ENCODE data around the gene GAS2L2. TPM values are rescaled to one million over a fixed set of nuclear protein-coding genes. Genes with fewer than 3 reads are reported as not detected.

Gene GAS2L2
- total RNA-seq, 4 donors from 2014 or later: 0.84 to 1.4 (median 1.1) TPM

DNA sequence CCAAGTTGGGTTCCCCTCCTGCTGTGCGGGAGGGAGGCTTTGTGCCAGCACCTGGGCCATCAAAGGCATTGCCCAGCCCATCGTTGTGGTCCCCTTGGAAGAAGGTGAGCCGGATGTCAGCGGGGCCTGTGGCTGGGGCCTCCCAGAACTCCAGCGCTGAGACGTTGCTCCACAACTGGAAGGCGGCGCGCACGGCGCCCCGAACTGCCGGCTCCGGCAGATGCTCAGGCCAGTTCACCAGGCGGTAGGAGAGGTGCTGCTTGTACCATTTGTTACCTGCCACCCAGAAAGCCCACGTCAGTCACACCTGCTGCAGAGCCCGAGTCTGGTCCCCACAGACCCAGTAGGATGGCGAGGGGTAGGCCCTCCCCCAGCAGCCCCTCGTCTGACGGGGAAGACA, 20.1 kb upstream of the GAS2L2 start:
- peaks cover 4 to 62% (median 45%) of the 10 kb centered on the region in 4 donors for H3K4me1 ChIP-seq
- DNase-seq (ENCODE audit: low spot score in 2 of 2): no peak
- WGBS, 2 donors: 83 to 86% methylated on average over 17 of the region's 20 CpGs
- H3K36me3 ChIP-seq: no peaks in the 10 kb centered on the region
- H3K4me3 ChIP-seq: no peak overlapping the region
- TF ChIP-seq EP300 (IDR thresholded peaks at IDR 0.05) (no peak), POLR2A (IDR thresholded peaks at IDR 0.05) (no peak), CTCF (IDR thresholded peaks at IDR 0.05) (no peak)
- no peaks in the 10 kb centered on the region for H3K9me3 ChIP-seq
- peak overlapping the region; percentile 65 to 89 (median 76) for H3K27ac ChIP-seq
- H3K27me3 ChIP-seq: no peaks in the 10 kb centered on the region

GRCh38 chr17:35769895-35770486, 17.0 kb upstream of the GAS2L2 start:
- WGBS, 2 donors: 93% methylated on average over 46 to 48 of the region's 48 CpGs
- Histone ChIP-seq H3K4me3 (no peak overlapping the region), H3K27me3 (no peaks in the 10 kb centered on the region), H3K36me3 (no peaks in the 10 kb centered on the region), H3K9me3 (no peaks in the 10 kb centered on the region), H3K27ac (peak overlapping the region in 1 of 4 donors; percentile 62), H3K4me1 (peaks cover 4 to 61% (median 40%) of the 10 kb centered on the region in 4 donors)
- no peak for TF ChIP-seq POLR2A (IDR thresholded peaks at IDR 0.05)
- no peak for DNase-seq (ENCODE audit: low spot score in 2 of 2)

- WGBS, 2 donors: 84 to 98% methylated on average over 2 of the region's 2 CpGs
- Histone ChIP-seq H3K4me3 (no peak overlapping the region), H3K27ac (no peak overlapping the region), H3K36me3 (no peaks in the 10 kb centered on the region), H3K9me3 (no peaks in the 10 kb centered on the region), H3K27me3 (no peaks in the 10 kb centered on the region), H3K4me1 (peaks cover 0 to 61% (median 39%) of the 10 kb centered on the region in 4 donors)
- no peak for DNase-seq (ENCODE audit: low spot score in 2 of 2)
- TF ChIP-seq CTCF (IDR thresholded peaks at IDR 0.05) (no peak), POLR2A (IDR thresholded peaks at IDR 0.05) (no peak), EP300 (IDR thresholded peaks at IDR 0.05) (no peak)
These were observed 15.8 kb upstream of the GAS2L2 start for GRCh38 chr17:35768797-35769196.

DNA sequence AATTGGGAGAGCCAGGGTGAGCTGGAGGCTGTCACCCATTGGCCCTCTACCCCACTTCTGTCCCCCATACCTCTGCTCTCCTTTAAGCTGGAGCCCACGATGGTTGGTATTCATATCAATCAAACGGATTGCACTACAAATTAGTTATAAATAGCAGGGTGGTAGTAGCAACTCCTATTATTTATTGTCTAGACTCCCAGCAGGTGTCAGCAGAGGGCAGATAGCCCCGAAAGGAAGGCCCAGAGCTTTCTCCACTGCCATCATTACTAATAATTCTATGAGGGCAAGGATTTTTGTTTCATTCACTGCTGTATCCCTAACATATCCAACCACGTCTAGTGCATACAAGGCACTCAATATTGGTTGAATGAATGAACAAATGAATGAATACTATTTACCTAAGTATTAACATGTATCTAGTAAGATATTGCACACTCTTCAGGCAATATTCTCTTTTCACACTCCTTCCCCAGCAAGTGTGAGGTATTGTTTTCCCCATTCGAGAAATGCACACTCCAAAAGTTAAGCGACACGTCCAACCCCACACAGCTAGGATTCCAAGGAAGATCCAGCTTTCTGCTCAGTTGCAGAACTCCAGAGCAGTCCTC, 14.0 kb upstream of the GAS2L2 start:
- TF ChIP-seq POLR2A (IDR thresholded peaks at IDR 0.05): no peak
- peak; percentile 39 to 71 (median 54) for TF ChIP-seq CTCF (IDR thresholded peaks at IDR 0.05)
- Histone ChIP-seq H3K9me3 (no peaks in the 10 kb centered on the region), H3K4me3 (no peak overlapping the region), H3K27ac (peak overlapping the region in 2 of 4 donors; percentile 41 to 77), H3K4me1 (peaks cover 0 to 46% (median 29%) of the 10 kb centered on the region in 4 donors), H3K27me3 (no peaks in the 10 kb centered on the region), H3K36me3 (no peaks in the 10 kb centered on the region)
- WGBS, 2 donors: 43 to 47% methylated on average over 7 of the region's 7 CpGs
- DNase-seq (ENCODE audit: low spot score in 2 of 2): peak in 1 of 2 donors; percentile 54

GRCh38 chr17:35766489-35766877, 13.4 kb upstream of the GAS2L2 start:
- H3K36me3 ChIP-seq: no peaks in the 10 kb centered on the region
- no peaks in the 10 kb centered on the region for H3K27me3 ChIP-seq
- H3K4me3 ChIP-seq: no peak overlapping the region
- no peak for DNase-seq (ENCODE audit: low spot score in 2 of 2)
- TF ChIP-seq POLR2A (IDR thresholded peaks at IDR 0.05) (no peak), CTCF (IDR thresholded peaks at IDR 0.05) (no peak), EP300 (IDR thresholded peaks at IDR 0.05) (no peak)
- 74 to 85% methylated on average over 19 to 22 of the region's 24 CpGs for WGBS, 2 donors
- peak overlapping the region in 2 of 4 donors; percentile 41 to 77 for H3K27ac ChIP-seq
- H3K9me3 ChIP-seq: no peaks in the 10 kb centered on the region
- H3K4me1 ChIP-seq: peaks cover 0 to 43% (median 29%) of the 10 kb centered on the region in 4 donors

All from tibial nerve (tissue), 4 donors.